ENCODE data around the gene ATP11B.

Gene ATP11B

GRCh38 chr3:182962166-182962565 lies 168.9 kb downstream of the ATP11B start:
- no peak for DNase-seq

- DNase-seq, result no peak
Observed at GRCh38 chr3:182964179-182964578, 170.9 kb downstream of the ATP11B start.

- no peak for DNase-seq
Observed at GRCh38 chr3:182965861-182966366, 172.6 kb downstream of the ATP11B start.

GRCh38 chr3:182967218-182968204 lies 174.2 kb downstream of the ATP11B start:
- DNase-seq, result no peak

GRCh38 chr3:182969277-182969676 lies 176.0 kb downstream of the ATP11B start:
- DNase-seq, result peak; percentile 58

- no peak for DNase-seq
Observed at GRCh38 chr3:182969853-182970252, 176.5 kb downstream of the ATP11B start.

- DNase-seq, result no peak
Observed at GRCh38 chr3:182970811-182971418, 177.6 kb downstream of the ATP11B start.
